NCI-H1092 (cell line): ENCODE data around the gene PACRG.
"Not testable (repeated sequence)": the region's sequence is repeated elsewhere in the genome, so short reads cannot be mapped to it uniquely, and the experiment has no call there.

Experiments used
- DNase-seq: peaks from one replicate; lab custom pipeline; 2025; lab: John Stamatoyannopoulos, UW

Gene PACRG

DNA sequence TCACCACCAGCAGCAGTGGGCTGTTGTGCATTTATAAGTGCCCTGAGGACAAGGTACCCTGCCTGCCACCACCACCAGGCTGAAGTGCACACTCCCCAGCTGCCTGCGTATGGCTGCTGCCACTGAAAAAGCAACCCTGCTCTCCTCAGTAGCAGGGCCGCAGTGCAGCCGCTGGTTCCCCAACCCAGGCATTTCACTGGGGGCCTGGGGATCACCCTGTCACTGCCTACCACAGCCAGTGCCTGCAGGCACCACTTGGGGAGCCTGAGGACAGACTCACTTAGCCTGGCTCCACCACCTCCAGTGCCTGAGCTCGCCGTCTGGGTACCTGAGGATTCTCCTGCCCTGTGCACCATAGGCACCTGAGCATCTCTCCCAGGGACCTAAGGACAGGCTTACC is 215.6 kb downstream of the PACRG start:
- no peak for DNase-seq

- no peak for DNase-seq
Observed at GRCh38 chr6:162951164-162951743, 223.5 kb downstream of the PACRG start.

GRCh38 chr6:162952423-162952822 is 224.6 kb downstream of the PACRG start:
- DNase-seq = no peak

DNA sequence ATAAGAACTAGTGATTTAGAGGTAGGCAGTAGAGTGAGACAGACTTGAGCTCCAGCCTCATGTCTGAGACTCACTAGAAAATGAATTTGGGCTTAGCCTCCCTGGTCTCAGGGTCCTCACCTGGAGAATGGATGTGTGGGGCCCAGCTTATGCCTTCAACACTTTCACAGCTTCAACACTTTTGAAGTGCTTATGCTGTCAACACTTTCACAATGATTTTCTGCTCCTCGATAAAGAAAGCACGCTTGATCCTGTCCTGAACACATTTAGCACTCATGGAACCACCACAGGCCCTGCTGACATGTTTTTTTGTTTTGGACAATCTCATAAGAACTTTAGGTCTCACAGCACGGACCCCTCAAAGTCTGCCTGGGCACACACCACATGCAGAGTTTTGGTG is 229.3 kb downstream of the PACRG start:
- no peak for DNase-seq

GRCh38 chr6:162960679-162961457 is 233.1 kb downstream of the PACRG start:
- DNase-seq = no peak

DNA sequence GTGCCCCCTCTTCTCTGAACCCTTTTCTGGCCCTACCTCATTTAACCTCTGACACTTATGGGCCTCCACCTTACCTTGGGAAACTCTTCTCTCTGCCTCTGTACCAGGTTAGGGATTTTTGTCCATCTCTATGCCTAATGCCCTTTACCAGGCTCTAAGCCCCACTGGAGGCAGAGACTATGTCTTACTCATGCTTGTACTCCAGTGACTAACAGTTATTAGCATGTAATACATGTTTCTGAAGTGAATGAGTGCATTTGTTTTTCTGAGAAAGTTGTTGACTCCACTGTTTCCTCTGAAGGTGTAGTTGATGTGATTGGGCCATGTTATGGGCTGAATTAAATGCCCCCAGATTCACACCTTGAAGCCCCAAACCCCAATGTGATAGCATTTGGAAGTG is 234.3 kb downstream of the PACRG start:
- DNase-seq = no peak

GRCh38 chr6:162963861-162964260 is 236.1 kb downstream of the PACRG start:
- DNase-seq = no peak

- DNase-seq = no peak
Observed at GRCh38 chr6:162964488-162965140, 236.8 kb downstream of the PACRG start.

- no peak for DNase-seq
Observed at GRCh38 chr6:162965366-162965765, 237.6 kb downstream of the PACRG start.

DNA sequence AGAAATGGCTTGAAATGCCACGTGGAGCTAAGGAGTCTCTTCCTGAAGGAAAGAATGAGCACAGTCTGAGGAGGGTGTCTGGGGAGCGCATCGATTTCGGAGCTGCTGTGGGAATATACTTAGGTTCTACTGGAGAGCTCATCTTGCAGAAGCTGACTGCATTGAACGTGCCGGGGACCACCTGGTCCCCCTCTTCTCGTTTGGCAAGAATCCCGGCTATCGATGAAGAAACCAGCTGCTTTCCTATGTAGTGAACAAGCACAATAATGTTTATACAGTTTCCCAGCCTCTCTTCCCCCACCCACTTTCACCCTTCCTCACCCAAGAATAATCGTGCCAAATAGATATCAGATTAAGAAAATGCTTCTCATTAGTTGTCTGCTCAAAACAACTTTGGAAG is 242.5 kb downstream of the PACRG start:
- no peak for DNase-seq

- DNase-seq = no peak
Observed at GRCh38 chr6:162971356-162971755, 243.6 kb downstream of the PACRG start.

GRCh38 chr6:162973151-162973872 is 245.5 kb downstream of the PACRG start:
- no peak for DNase-seq

GRCh38 chr6:162973980-162974379 is 246.2 kb downstream of the PACRG start:
- no peak for DNase-seq

- no peak for DNase-seq
Observed at GRCh38 chr6:162974685-162975084, 246.9 kb downstream of the PACRG start.

DNA sequence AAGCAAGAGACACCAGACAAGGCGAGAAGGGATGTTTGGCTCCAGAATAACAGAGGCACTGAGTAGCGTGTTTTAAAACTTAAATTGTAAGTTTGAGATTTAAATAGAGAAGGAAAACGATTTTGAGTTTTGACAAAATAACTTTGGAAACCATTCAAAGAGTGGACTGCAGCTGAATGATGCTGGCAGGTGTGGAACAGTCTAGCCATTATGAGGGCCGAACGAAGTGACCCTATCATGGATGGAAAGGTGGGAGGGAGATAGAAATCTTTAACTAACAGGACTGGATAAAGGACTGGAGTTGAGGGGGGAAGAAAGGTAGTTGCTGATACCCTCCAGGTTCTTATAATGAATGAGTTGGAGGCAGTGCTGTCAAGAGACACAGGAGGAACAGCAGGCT is 248.4 kb downstream of the PACRG start:
- DNase-seq = no peak

DNA sequence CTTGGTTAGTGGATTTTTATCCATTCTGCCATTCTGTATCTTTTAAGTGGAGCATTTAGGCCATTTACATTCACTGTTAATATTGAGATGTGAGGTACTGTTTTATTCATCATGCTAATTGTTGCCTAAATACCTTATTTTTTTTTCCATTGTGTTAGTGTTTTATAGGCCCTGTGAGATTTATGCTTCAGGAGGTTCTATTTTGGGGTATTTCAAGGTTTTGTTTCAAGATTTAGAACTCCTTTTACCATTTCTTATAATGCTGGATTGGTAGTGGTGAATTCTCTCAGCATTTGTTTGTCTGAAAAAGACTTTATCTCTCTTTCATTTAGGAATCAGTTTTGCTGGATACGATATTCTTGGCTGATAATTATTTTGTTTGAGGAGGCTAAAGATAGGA is 255.5 kb downstream of the PACRG start:
- DNase-seq = not testable (repeated sequence)

DNA sequence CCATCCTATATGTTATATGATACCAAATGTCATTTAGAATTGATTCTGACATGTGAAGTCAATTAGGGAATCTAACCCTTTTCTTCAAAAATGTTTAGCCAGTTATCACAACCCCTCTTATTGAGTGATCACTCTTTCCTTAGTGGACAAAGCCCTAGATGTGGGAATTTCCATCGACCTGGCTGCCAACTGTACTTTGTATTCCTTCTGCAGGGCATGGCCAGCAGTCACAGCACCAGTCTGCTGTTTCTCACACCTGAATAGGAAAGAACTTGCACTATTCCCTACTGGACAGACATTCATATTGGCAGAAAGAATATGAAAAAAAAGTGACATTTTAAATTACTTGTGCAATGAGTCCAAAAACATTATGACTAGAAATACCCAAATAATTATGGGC is 271.0 kb downstream of the PACRG start:
- no peak for DNase-seq

DNA sequence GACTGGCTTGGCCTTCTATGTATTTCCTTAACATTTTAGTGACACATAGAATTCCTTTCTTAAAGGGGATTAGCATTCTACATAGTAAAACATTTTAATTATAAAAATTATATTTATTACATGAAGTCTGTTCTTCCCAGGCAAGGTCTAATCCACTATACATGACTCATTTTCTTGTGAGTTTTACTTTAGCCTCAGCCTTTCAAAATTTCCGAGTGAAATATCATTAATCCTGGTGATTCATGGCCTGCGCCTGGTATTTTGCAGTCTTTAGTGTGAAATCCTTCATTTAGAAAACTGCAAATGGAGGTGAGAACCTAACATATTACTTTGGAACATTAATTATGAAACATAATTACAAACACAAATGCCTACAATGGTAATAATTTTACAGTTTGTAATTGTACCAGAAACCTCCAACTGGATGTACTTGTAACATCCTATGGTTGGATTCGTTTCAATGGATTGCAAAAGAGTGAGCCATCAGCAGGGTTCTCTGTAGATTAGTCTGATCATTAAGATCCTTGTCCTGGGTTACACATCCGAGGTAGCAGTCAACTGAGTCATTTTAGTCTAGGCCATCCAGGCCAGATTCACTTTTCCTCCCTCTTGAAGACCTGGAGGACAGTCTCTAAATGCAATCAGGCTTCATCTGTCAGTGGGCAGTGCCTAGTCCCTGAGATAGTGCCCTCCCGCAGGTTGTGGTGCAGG is 272.0 kb downstream of the PACRG start:
- DNase-seq = no peak

- no peak for DNase-seq
Observed at GRCh38 chr6:163001330-163001729, 273.6 kb downstream of the PACRG start.

- DNase-seq = no peak
Observed at GRCh38 chr6:163008186-163008585, 280.4 kb downstream of the PACRG start.

DNA sequence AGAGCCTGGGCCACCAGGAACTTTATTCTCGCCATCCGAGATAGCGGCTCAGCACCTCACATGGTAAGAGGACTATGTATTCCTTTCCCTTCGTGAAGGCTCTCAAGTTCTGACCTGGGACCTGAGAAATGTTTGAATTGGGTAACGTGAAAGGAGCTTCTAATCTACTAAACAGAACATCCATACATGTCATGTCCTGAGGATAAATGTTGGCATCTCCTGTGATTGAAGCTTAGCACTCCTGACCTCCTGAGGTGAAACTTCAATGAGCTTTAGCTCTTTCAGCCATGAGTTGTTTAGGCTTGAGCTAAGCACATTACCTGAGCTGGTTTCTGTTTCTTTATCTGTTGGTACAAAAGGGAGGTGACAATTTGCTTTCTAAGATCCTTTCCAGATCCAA is 280.9 kb downstream of the PACRG start:
- no peak for DNase-seq

GRCh38 chr6:163010145-163010544 is 282.4 kb downstream of the PACRG start:
- DNase-seq = no peak
